GM23338 (cell line): ENCODE results near the gene ZDHHC9. TPM values are rescaled to one million over a fixed set of nuclear protein-coding genes. Genes with fewer than 3 reads are reported as not detected.

ENCODE experiments used
- ATAC-seq: fragments of 200-7000 bp; cut with Tn5 transposase; 3 replicates; pipeline ENCODE4 v1.9.1; 2020
- DNase-seq: peaks from one replicate; pipeline ENCODE4 v3.0.0-alpha.2; 2015; ENCODE audit warnings: low spot score
- H2AFZ ChIP-seq: fragments of 200-600 bp; sonication (generic); 2 replicates; pipeline ENCODE4 v1.8.0; 2016; ENCODE audit warnings: antibody characterized with exemption, mild to moderate bottlenecking, moderate library complexity
- H3F3A ChIP-seq: fragments of 200-600 bp; sonication (generic); replicated peaks from 2 replicates; pipeline ENCODE4 v1.8.0; 2017; ENCODE audit warnings: antibody characterized with exemption, mixed run types, low read depth
- H3K27ac ChIP-seq: fragments of 200-600 bp; sonication (generic); 2 replicates; pipeline ENCODE4 v1.6.1; 2016; ENCODE audit warnings: low read depth
- H3K27me3 ChIP-seq: fragments of 200-600 bp; sonication (generic); 2 replicates; pipeline ENCODE4 v1.8.0; 2016; ENCODE audit warnings: mild to moderate bottlenecking, mixed run types, moderate library complexity; ENCODE audit not compliant: insufficient read depth
- H3K36me3 ChIP-seq: fragments of 200-600 bp; sonication (generic); 2 replicates; pipeline ENCODE4 v1.8.0; 2016; ENCODE audit warnings: mild to moderate bottlenecking; ENCODE audit not compliant: insufficient read depth
- H3K4me1 ChIP-seq: fragments of 200-600 bp; sonication (generic); 2 replicates; pipeline ENCODE4 v1.8.0; 2016; ENCODE audit warnings: mild to moderate bottlenecking, moderate library complexity; ENCODE audit not compliant: insufficient read depth
- H3K4me2 ChIP-seq: fragments of 200-600 bp; sonication (generic); 2 replicates; pipeline ENCODE4 v1.7.1; 2017; ENCODE audit warnings: mixed run types
- H3K4me3 ChIP-seq: fragments of 200-600 bp; sonication (generic); 2 replicates; pipeline ENCODE4 v1.6.1; 2016; ENCODE audit warnings: mixed run types
- H3K79me2 ChIP-seq: fragments of 200-600 bp; sonication (generic); replicated peaks from 2 replicates; pipeline ENCODE4 v1.8.0; 2017; ENCODE audit warnings: mild to moderate bottlenecking; ENCODE audit not compliant: insufficient read depth
- H3K9me2 ChIP-seq: fragments of 200-600 bp; sonication (generic); 2 replicates; pipeline ENCODE4 v1.8.0; 2017; ENCODE audit not compliant: insufficient read depth
- H4K20me1 ChIP-seq: fragments of 200-600 bp; sonication (generic); replicated peaks from 2 replicates; pipeline ENCODE4 v1.8.0; 2017; ENCODE audit warnings: mild to moderate bottlenecking; ENCODE audit not compliant: insufficient read depth
- H3K27ac Mint-ChIP-seq: 2 replicates; pipeline ENCODE4 v1.8.0; 2020; ENCODE audit warnings: inconsistent platforms, mild to moderate bottlenecking, moderate library complexity, mixed read lengths
- H3K27me3 Mint-ChIP-seq: 3 replicates; pipeline ENCODE4 v1.8.0; 2022; ENCODE audit warnings: low read depth, mild to moderate bottlenecking, moderate library complexity, mixed read lengths, inconsistent platforms; ENCODE audit not compliant: insufficient read depth, poor library complexity
- H3K36me3 Mint-ChIP-seq: 3 replicates; pipeline ENCODE4 v1.8.0; 2021; ENCODE audit warnings: low read depth, mild to moderate bottlenecking, inconsistent platforms, moderate library complexity, mixed read lengths
- H3K4me1 Mint-ChIP-seq: 3 replicates; pipeline ENCODE4 v1.8.0; 2020; ENCODE audit warnings: mild to moderate bottlenecking, inconsistent platforms, mixed read lengths
- H3K4me3 Mint-ChIP-seq: 3 replicates; pipeline ENCODE4 v1.8.0; 2021; ENCODE audit warnings: moderate library complexity, mild to moderate bottlenecking, inconsistent platforms, mixed read lengths
- H3K9me3 Mint-ChIP-seq: 3 replicates; pipeline ENCODE4 v1.8.0; 2020; ENCODE audit warnings: moderate library complexity, mild to moderate bottlenecking, inconsistent platforms, mixed read lengths
- CREB1 ChIP-seq: fragments of 250-450 bp; sonication (Bioruptor Pico); IDR thresholded peaks from 2 replicates; pipeline ENCODE4 v1.5.0; 2020; ENCODE audit warnings: low read depth, mild to moderate bottlenecking, moderate library complexity
- ETS1 ChIP-seq: IDR thresholded peaks from 2 replicates; pipeline ENCODE4 v1.6.1; 2016; ENCODE audit warnings: antibody characterized with exemption
- EZH2 ChIP-seq: fragments of 200-600 bp; sonication (generic); IDR thresholded peaks from one replicate; pipeline ENCODE4 v1.8.0; 2017; ENCODE audit warnings: antibody characterized with exemption, mild to moderate bottlenecking, low read depth; ENCODE audit not compliant: unreplicated experiment
- EZH2phosphoT487 ChIP-seq: fragments of 200-600 bp; sonication (generic); IDR thresholded peaks from one replicate; pipeline ENCODE4 v1.8.1; 2018; ENCODE audit warnings: antibody characterized with exemption; ENCODE audit not compliant: unreplicated experiment
- JUNB ChIP-seq: IDR thresholded peaks from one replicate; pipeline ENCODE4 v1.6.1; 2016; ENCODE audit warnings: antibody characterized with exemption; ENCODE audit not compliant: unreplicated experiment
- NANOG ChIP-seq: IDR thresholded peaks from 2 replicates; pipeline ENCODE4 v1.6.1; 2016; ENCODE audit warnings: antibody characterized with exemption, borderline replicate concordance
- POLR2AphosphoS5 ChIP-seq: IDR thresholded peaks from 2 replicates; pipeline ENCODE4 v1.6.1; 2016; ENCODE audit warnings: antibody characterized with exemption, low read depth
- STAT1 ChIP-seq: IDR thresholded peaks from one replicate; pipeline ENCODE4 v1.6.1; 2016; ENCODE audit warnings: antibody characterized with exemption; ENCODE audit not compliant: unreplicated experiment
- ZNF114 ChIP-seq: fragments of 250-450 bp; sonication (Bioruptor Pico); IDR thresholded peaks from 2 replicates; pipeline ENCODE4 v1.5.0; 2020; ENCODE audit warnings: mild to moderate bottlenecking, moderate library complexity
- ZNF331 ChIP-seq: fragments of 250-450 bp; sonication (Bioruptor Pico); IDR thresholded peaks from 2 replicates; pipeline ENCODE4 v1.5.0; 2020; ENCODE audit warnings: low read depth, mild to moderate bottlenecking, moderate library complexity
- ZNF462 ChIP-seq: fragments of 250-450 bp; sonication (Bioruptor Pico); IDR thresholded peaks from 2 replicates; pipeline ENCODE4 v1.5.0; 2020; ENCODE audit warnings: mild to moderate bottlenecking, moderate library complexity
- polyA plus RNA-seq: library from polyadenylated mRNA; unstranded; fragments of >200 nt; fragmentation: Nextera tagmentation; extraction: Ambion mirVana; gene quantifications from 2 replicates; pipeline ENCODE4 v1.2.1, GENCODE V29; 2016
- total RNA-seq: library from RNA; depleted of rRNA; stranded (reverse); fragments of >200 nt; shearing (Covaris generic); gene quantifications from 2 replicates; pipeline ENCODE4 v1.2.3, GENCODE V29; 2014
- TF ChIP-seq, protein P1 (sequence below): IDR thresholded peaks from one replicate; pipeline ENCODE4 v1.6.1; 2018; ENCODE audit warnings: antibody characterized with exemption; ENCODE audit not compliant: unreplicated experiment
- TF ChIP-seq, protein P2 (sequence below), 2 experiments: fragments of 200-600 bp in 1 of 2; sonication (generic) in 1 of 2; conservative IDR thresholded peaks; 2 replicates each; pipeline versions ENCODE4 v1.5.1 to v1.6.1; 2016 to 2017; ENCODE audit warnings: antibody characterized with exemption in 2 of 2, low read depth in 2 of 2, mild to moderate bottlenecking in 2 of 2, moderate library complexity in 1 of 2

Gene ZDHHC9
- total and polyA plus RNA-seq, 2 experiments from 2014 or later = 14.2 to 17.6 TPM

GRCh38 chrX:129813662-129814368 lies 29.9 kb downstream of the ZDHHC9 start:
- no peak for ATAC-seq
- no peaks in the 10 kb centered on the region for H3K27me3 ChIP-seq

More at GRCh38 chrX:129813662-129814368, 29.9 kb downstream of the ZDHHC9 start:
- no peaks in the 10 kb centered on the region for H3K27me3 Mint-ChIP-seq
- H3K4me3 ChIP-seq = no peak overlapping the region
- H3K79me2 ChIP-seq = no peaks in the 10 kb centered on the region
- TF ChIP-seq ZNF462 (CRISPR knock-in tag) = no peak
- no peak for TF ChIP-seq STAT1
- TF ChIP-seq EZH2 = no peak
- no peak for TF ChIP-seq ETS1
- TF ChIP-seq JUNB = no peak
- TF ChIP-seq, protein P1, sequence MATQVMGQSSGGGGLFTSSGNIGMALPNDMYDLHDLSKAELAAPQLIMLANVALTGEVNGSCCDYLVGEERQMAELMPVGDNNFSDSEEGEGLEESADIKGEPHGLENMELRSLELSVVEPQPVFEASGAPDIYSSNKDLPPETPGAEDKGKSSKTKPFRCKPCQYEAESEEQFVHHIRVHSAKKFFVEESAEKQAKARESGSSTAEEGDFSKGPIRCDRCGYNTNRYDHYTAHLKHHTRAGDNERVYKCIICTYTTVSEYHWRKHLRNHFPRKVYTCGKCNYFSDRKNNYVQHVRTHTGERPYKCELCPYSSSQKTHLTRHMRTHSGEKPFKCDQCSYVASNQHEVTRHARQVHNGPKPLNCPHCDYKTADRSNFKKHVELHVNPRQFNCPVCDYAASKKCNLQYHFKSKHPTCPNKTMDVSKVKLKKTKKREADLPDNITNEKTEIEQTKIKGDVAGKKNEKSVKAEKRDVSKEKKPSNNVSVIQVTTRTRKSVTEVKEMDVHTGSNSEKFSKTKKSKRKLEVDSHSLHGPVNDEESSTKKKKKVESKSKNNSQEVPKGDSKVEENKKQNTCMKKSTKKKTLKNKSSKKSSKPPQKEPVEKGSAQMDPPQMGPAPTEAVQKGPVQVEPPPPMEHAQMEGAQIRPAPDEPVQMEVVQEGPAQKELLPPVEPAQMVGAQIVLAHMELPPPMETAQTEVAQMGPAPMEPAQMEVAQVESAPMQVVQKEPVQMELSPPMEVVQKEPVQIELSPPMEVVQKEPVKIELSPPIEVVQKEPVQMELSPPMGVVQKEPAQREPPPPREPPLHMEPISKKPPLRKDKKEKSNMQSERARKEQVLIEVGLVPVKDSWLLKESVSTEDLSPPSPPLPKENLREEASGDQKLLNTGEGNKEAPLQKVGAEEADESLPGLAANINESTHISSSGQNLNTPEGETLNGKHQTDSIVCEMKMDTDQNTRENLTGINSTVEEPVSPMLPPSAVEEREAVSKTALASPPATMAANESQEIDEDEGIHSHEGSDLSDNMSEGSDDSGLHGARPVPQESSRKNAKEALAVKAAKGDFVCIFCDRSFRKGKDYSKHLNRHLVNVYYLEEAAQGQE = no peak
- no peak for TF ChIP-seq CREB1 (CRISPR knock-in tag)
- TF ChIP-seq ZNF114 (CRISPR knock-in tag) = no peak
- no peak for TF ChIP-seq ZNF331
- TF ChIP-seq EZH2phosphoT487 = no peak
- no peak for TF ChIP-seq POLR2AphosphoS5
- no peak for TF ChIP-seq NANOG
- TF ChIP-seq, protein P2, sequence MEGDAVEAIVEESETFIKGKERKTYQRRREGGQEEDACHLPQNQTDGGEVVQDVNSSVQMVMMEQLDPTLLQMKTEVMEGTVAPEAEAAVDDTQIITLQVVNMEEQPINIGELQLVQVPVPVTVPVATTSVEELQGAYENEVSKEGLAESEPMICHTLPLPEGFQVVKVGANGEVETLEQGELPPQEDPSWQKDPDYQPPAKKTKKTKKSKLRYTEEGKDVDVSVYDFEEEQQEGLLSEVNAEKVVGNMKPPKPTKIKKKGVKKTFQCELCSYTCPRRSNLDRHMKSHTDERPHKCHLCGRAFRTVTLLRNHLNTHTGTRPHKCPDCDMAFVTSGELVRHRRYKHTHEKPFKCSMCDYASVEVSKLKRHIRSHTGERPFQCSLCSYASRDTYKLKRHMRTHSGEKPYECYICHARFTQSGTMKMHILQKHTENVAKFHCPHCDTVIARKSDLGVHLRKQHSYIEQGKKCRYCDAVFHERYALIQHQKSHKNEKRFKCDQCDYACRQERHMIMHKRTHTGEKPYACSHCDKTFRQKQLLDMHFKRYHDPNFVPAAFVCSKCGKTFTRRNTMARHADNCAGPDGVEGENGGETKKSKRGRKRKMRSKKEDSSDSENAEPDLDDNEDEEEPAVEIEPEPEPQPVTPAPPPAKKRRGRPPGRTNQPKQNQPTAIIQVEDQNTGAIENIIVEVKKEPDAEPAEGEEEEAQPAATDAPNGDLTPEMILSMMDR (conservative IDR thresholded peaks at IDR 0.05; ENCODE audit: low read depth in 2 of 2) = no peak
- H3K36me3 Mint-ChIP-seq = peaks cover 32% of the 10 kb centered on the region
- no peak overlapping the region for H3K27ac ChIP-seq
- H3K9me3 Mint-ChIP-seq = no peaks in the 10 kb centered on the region
- H2AFZ ChIP-seq = no peak overlapping the region
- H3K36me3 ChIP-seq = no peaks in the 10 kb centered on the region
- no peaks in the 10 kb centered on the region for H3K4me1 Mint-ChIP-seq
- no peak for DNase-seq
- no peak overlapping the region for H3K4me3 Mint-ChIP-seq
- H3K27ac Mint-ChIP-seq = no peak overlapping the region
- no peaks in the 10 kb centered on the region for H3F3A ChIP-seq
- no peaks in the 10 kb centered on the region for H3K9me2 ChIP-seq
- H4K20me1 ChIP-seq = no peaks in the 10 kb centered on the region
- H3K4me2 ChIP-seq = no peak overlapping the region
- H3K4me1 ChIP-seq = no peaks in the 10 kb centered on the region
